Dendritic cell treated with granulocyte-macrophage colony-stimulating factor and Interleukin-4, amounts not matched to agents 40 ng/mL and 50 ng/mL, for 4 days (primary cell): ENCODE measurements around the gene RDM1.
"Not testable (repeated sequence)": the region's sequence is repeated elsewhere in the genome, so short reads cannot be mapped to it uniquely, and the experiment has no call there.

Source experiments
- H3K27ac Mint-ChIP-seq: one replicate; pipeline ENCODE4 v1.8.0; 2022; ENCODE audit warnings: mild to moderate bottlenecking, mixed read lengths
- H3K27me3 Mint-ChIP-seq: one replicate; pipeline ENCODE4 v1.8.0; 2022; ENCODE audit warnings: mild to moderate bottlenecking, mixed read lengths
- H3K36me3 Mint-ChIP-seq: one replicate; pipeline ENCODE4 v1.8.0; 2022; ENCODE audit warnings: low read depth, mixed read lengths
- H3K4me1 Mint-ChIP-seq: one replicate; pipeline ENCODE4 v1.8.0; 2022; ENCODE audit warnings: low read depth, mixed read lengths
- H3K4me3 Mint-ChIP-seq: one replicate; pipeline ENCODE4 v1.8.0; 2022; ENCODE audit warnings: mild to moderate bottlenecking, moderate library complexity, mixed read lengths
- H3K9me3 Mint-ChIP-seq: one replicate; pipeline ENCODE4 v1.8.0; 2022; ENCODE audit warnings: mixed read lengths
- intact Hi-C: fragments of 100-400 bp; cut with micrococcal nuclease; formaldehyde crosslinking; loops from one replicate; pipeline ENCODE4 v1.15.0; 2022

The RDM1 gene

DNA sequence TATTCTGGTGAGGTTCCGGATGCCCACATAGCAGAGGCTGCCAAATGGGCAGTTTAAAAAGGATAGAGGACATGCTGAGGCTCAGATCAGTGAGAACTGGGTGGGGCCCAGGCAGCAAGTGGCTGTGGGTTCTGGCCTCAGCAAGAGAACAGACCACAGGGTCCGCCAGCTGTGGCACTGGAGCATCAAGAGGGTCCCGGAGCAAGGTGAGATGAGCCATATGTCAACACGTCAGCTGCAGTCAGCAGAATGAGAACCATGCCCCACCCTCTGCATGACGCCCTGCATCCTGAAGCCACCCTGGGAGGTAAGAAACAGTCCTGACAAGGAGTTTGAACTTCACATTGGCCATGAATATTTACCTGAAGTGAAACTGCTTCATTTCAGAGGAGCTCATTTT lies 30.3 kb downstream of the RDM1 start:
- no peaks in the 10 kb centered on the region for H3K27me3 Mint-ChIP-seq
- H3K36me3 Mint-ChIP-seq, result no peaks in the 10 kb centered on the region
- no peak overlapping the region for H3K27ac Mint-ChIP-seq
- intact Hi-C loops, result no loop called here
- H3K4me3 Mint-ChIP-seq, result no peak overlapping the region
- no peaks in the 10 kb centered on the region for H3K9me3 Mint-ChIP-seq
- peaks cover 36% of the 10 kb centered on the region for H3K4me1 Mint-ChIP-seq

DNA sequence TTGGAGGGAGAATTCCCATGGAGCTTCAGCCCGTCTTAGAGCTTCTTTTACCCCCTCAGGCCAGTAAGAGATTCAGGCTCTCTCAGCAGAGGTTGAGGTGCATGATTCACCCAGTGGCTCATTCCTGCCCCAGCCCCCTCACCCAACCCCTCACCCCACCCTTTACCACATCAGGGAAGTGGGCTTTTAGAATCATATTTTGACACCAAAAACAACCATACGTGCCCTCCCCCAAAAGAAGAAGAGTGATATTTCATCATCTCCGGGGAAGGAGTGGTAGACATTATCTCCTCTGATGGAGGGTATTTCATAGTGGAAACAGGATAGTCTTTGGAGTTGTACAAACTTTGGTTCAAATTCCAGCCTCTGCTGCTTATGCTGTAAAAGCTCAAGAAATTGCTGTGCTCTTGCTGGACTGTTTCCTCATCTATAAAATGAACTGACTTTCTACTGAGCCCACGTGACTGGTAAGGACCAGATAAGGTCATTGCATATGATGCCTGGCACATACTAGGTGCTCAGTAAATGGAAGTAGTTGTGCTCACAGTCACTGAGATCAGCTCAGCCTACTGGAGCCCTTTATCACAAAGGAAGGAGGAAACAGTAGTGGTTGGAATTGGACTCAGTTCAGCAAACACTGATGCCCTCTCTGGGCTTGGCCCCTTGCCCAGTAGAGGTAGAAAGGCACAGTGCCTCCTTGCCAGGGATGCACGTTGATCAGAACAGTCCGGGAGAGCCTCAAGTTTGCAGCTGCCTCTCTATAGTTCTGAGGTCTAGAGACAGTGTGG lies 32.1 kb downstream of the RDM1 start:
- Mint-ChIP-seq H3K4me3 (no peak overlapping the region), H3K9me3 (no peaks in the 10 kb centered on the region), H3K27ac (no peak overlapping the region), H3K36me3 (no peaks in the 10 kb centered on the region), H3K4me1 (peaks cover 47% of the 10 kb centered on the region), H3K27me3 (no peaks in the 10 kb centered on the region)
- intact Hi-C loops, result no loop called here

DNA sequence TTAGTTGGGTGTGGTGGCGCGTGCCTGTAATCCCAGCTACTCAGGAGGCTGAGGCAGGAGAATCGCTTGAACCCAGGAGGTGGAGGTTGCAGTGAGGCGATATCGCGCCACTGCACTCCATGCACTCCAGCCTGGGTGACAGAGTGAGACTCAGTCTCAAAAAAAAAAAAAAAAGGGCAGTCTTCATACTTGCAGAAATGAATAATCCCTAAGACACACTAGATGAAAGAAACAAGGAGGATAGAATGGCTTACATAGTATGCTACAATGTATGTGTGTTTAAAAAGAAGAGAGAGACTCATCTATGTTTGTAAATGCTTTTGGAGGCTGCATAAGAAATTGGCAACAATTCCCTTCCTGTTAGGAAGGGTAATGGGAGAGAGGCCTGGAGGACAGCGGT lies 32.8 kb downstream of the RDM1 start:
- H3K4me3 Mint-ChIP-seq, H3K27ac Mint-ChIP-seq, intact Hi-C loops, H3K27me3 Mint-ChIP-seq, H3K9me3 Mint-ChIP-seq, H3K36me3 Mint-ChIP-seq: not testable (repeated sequence)
- peaks cover 54% of the 10 kb centered on the region for H3K4me1 Mint-ChIP-seq

DNA sequence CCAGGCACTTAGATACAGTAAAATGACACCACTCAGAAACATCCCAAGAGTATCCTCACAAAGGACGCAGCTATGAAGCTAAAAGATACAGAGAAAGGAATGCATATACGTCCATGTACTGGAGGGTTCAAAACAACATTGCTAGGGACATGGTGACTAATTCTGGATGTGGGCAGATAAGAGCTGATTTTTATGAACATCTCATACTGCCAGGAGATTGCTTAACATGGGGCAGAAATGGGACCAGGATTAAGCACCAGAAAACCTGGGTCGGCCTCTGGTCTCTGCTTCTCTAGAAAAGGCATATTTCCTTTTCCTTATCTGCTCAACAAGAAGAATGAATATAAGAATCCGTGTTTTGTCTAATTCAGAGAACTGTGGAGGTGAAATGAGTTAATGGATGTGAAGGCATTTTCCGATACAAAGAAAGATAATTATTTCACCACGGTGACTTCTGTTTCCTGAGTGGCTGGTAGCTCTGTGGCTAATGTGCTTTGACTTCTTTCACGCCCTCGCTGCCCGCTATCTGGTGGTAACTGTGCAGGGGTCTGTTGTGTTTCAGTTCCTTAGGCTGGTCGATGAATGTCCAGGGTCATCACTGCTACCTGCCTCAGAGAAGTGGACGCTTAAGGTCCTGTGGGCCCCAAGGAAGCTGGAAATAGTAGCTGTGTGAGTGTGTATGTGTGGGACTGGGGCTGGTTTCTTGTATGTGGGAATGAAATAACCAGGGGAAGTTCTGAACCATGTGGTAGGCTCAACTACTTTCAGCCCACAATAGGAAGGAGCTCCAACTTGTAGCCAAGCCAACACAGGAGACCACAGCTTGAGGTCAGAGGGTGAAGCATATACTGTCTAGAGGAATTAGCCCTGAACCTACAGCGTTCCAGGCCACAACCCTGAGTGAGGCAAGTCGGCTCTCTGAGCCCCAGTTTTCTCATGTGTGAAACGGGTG lies 34.7 kb downstream of the RDM1 start:
- intact Hi-C loops, result no loop called here
- Mint-ChIP-seq H3K27ac (peak overlapping the region; percentile 78), H3K9me3 (no peaks in the 10 kb centered on the region), H3K4me3 (no peak overlapping the region), H3K27me3 (no peaks in the 10 kb centered on the region), H3K36me3 (no peaks in the 10 kb centered on the region), H3K4me1 (peaks cover 67% of the 10 kb centered on the region)

DNA sequence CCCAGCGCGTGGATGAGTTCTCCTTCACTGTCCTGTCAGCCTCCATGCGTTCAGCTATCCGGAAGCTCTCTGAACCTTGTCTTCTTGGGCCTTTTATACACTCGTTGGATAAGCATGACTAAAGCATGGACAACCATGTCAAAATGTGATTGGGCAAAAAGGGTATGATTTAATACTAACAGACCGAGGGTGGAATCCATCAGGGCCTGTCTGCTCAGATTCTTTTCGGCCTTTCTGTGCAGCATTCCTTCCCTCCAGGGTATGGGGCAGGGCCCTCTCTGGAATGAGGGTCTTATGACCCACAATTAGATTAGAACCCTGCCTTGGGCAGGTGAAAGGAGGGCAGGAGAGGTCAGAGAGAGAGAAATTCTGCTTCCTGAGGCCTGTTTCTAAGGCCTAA lies 36.4 kb downstream of the RDM1 start:
- no peaks in the 10 kb centered on the region for H3K9me3 Mint-ChIP-seq
- intact Hi-C loops, result no loop called here

DNA sequence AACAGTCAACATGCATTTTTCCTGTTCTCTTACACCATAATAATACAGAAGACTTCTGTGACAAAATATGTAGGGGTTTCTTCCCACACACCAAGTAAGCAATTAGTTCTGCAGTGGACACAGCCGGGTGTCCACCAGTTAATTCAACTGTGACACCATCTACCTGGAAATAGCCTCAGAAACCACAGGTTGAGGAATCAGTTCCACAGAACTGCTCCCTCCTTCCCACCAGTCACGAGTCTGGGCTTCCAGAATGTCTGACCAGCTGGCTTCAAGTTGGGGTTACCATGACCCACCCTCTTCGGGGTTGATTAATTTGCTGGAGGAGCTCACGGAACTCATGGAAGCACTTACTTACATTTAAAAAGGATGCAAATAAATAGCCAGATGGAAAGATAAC lies 36.8 kb downstream of the RDM1 start:
- Mint-ChIP-seq H3K36me3 (no peaks in the 10 kb centered on the region), H3K9me3 (no peaks in the 10 kb centered on the region), H3K27ac (peak overlapping the region; percentile 90), H3K4me3 (no peak overlapping the region), H3K27me3 (no peaks in the 10 kb centered on the region), H3K4me1 (peaks cover 69% of the 10 kb centered on the region)
- intact Hi-C loops, result no loop called here

More for the DNA sequence above, 36.4 kb downstream of the RDM1 start:
- Mint-ChIP-seq H3K4me1 (peaks cover 73% of the 10 kb centered on the region), H3K36me3 (no peaks in the 10 kb centered on the region), H3K4me3 (no peak overlapping the region), H3K27me3 (no peaks in the 10 kb centered on the region), H3K27ac (peak overlapping the region; percentile 90)

DNA sequence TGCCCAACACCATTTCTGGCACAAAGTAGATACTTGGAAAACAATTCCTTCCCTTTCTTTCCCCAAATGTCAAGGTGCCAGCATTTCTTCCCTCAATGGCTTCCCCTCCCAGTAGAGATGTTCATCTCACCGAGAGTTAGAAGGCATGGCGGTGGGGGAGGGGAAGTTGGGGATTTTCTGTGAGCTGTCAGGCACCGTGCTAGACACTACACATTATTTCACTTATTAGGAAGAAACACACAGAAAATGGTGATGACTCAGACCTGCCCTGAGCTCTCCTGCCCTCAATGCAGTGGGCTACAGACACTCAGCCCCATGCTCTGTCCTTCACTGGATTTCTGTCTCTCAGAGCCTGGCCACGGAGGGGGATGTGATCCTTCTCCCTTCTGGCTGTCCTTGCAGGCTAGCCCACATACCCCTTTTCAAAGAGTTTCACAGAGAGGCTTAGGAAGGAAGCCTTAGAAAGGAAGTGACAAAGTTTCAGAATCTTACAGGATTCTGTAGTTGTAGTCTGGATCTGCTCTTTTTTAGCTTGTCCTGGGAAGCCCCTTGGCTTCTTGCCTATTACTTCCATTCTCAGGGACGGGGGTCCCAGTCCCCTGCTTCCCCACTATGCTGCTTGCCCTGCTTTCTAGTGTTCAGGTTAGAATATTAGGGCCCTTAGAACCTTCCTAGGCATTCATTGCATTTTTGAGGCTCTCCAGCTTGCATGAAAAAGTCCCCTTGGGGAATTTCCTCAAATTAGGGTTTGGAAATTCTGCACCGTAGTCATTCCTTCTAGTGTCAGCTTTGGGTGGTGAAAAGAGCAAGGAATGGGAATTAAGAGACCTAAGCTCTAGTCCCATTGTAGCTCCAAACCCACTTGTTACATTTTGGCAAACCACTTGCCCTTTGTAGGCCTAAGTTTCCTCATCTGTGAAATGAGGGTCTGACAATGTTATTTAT lies 38.2 kb downstream of the RDM1 start:
- Mint-ChIP-seq H3K4me1 (peaks cover 58% of the 10 kb centered on the region), H3K36me3 (no peaks in the 10 kb centered on the region), H3K27me3 (no peaks in the 10 kb centered on the region), H3K4me3 (no peak overlapping the region), H3K27ac (peak overlapping the region; percentile 90), H3K9me3 (no peaks in the 10 kb centered on the region)
- intact Hi-C loops, result no loop called here

DNA sequence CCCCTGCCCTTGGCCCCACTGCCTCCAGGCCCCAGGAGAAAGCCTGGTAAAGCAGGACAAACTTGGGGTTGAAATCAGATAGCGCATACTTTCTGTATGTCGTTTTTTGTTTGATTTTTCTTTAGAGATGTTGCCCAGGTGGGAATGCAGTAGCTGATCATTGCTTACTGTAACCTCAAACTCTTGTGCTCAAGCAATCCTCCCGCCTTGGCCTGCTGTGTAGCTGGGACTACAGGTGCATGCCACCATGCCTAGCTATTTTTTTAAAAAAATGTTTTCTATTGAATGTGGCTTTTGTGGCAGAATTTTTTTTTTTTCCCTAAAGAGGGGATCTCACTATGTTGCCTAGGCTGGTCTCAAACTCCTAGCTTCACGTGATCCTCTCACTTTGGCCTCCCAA lies 39.3 kb downstream of the RDM1 start:
- intact Hi-C loops, result no loop called here
- Mint-ChIP-seq H3K27ac (no peak overlapping the region), H3K4me1 (peaks cover 53% of the 10 kb centered on the region), H3K27me3 (no peaks in the 10 kb centered on the region), H3K36me3 (no peaks in the 10 kb centered on the region), H3K4me3 (no peak overlapping the region), H3K9me3 (no peaks in the 10 kb centered on the region)

DNA sequence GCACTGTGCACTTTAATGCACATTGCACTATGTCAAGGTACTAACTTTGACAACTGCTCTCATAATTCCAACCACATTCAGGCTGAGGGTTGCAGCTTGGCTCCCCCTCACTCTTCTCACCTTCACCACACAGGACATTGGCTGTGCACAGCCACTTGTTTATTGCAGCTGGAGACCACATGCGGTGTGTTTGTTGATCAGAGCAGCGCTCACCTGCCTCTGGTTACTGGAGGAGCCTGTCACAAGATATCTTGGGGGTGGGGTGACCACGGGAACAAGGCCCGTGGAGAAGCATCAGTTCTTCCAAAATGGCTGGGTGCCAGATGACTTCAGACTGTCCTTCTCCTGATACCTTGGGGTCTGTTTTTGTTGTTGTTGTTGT lies 39.8 kb downstream of the RDM1 start:
- Mint-ChIP-seq H3K4me3 (no peak overlapping the region), H3K4me1 (peaks cover 48% of the 10 kb centered on the region), H3K27me3 (no peaks in the 10 kb centered on the region), H3K36me3 (no peaks in the 10 kb centered on the region), H3K9me3 (no peaks in the 10 kb centered on the region), H3K27ac (no peak overlapping the region)
- intact Hi-C loops, result no loop called here

DNA sequence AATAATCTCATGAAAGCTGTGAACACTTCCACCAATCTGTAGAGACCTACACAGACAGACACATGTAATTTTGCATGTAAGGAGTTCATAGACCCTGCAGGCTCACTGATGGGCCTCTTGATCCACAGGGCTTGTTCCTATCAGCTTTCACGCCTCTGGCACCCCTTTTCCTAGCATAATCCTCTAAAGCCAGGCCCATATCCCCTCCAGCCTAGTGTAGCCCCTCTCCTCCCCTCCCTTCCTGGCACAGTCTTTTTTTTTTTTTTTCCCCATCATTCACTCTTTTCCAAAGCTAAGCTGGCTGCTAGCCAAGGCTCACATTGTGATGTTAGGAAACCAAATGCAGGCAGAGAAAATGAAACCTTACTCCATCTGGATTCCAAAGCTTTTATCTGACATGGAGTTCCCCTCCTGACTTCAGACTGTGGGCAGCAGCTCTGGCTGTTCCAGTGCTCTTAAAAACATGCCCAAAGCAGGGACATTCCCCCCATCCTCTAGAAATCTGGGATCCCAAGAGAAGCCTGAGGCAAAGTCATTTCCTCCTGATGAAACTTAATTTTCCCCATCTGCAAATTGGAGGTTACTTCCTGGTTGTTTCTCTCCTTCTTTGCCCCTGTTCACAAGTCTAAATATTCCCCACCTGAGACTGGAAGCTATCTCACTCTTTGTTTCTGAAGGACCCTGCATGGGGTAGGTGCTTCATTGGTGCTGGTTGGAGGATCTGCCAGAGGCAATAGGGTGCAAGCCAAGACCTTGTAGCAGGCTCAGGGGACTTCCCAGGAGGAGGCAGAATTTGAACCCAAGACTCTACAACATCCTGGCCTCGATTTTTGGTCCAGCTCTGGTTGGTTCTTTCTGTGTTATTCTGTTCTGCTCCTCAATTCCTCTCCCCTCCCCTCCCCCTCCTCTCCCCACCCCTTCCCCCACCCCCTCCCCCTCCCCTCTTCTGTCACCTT lies 40.5 kb downstream of the RDM1 start:
- Mint-ChIP-seq H3K36me3 (no peaks in the 10 kb centered on the region), H3K27ac (peak overlapping the region; percentile 58), H3K4me3 (no peak overlapping the region), H3K9me3 (no peaks in the 10 kb centered on the region), H3K27me3 (no peaks in the 10 kb centered on the region), H3K4me1 (peaks cover 42% of the 10 kb centered on the region)
- intact Hi-C loops, result no loop called here

DNA sequence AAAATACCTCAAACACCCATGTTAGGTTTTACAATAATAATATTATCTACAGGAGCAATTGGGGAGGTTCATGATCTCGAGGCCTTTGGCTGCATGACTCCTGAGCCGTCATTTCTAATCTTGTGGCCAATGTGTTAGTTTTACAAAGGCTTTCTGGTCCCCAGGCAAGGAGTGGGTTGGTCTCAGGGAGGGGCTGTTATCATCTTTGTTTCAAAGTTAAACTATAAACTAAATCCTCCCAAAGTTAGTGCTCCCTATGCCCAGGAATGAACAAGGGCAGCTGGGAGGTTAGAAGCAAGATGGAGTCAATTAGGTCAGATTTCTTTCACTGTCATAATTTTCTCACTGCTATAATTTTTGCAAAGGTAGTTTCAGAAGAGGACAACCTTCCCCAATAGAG lies 41.3 kb downstream of the RDM1 start:
- Mint-ChIP-seq H3K27me3 (no peaks in the 10 kb centered on the region), H3K4me1 (peaks cover 40% of the 10 kb centered on the region), H3K36me3 (no peaks in the 10 kb centered on the region), H3K9me3 (no peaks in the 10 kb centered on the region), H3K27ac (no peak overlapping the region), H3K4me3 (no peak overlapping the region)
- intact Hi-C loops, result no loop called here

DNA sequence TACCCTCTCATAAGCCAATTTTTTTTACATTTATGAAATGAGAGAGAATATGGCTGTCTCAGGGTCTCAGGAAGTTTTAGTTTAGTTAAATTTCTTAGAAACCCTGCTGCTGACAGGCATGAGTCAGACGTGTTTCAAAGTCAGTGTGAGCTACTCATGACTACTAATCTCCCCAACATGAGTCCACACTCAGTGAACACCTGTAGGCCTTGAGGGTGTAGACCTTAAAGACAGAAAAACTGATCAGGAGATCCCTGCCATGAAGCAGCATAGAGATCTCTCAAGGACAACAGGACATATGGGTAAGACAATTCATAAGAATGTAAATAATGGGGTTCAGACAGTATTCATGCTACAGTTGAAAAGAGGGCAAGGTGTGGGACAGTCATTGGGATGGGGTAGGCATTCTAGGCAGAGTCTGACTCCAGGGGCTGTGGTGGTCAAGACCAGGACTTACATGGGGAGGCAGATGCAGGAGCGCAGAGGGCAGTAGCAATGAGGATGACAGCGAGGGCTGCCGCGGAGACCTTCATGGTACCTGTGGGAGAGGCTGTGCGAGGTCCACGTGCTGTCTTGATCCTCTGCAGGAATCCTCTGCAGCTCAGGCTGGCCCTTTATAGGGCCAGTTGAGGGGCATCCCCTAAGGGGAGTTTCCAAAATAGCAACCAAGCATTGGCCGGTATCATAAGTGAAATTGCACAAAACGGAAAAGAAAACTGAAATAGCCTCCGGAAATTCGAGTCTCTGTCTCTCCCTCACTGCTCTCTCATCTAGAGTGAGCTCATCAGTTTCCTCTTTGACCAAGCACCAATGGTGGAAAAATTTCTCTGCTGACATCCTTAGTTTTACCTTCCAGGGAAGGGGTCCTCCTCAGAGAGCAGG lies 50.6 kb downstream of the RDM1 start, which contains the start of gene CCL5:
Gene CCL5 (minus strand): TSS at position 588 of the 882 bp plus-strand sequence.
- no peaks in the 10 kb centered on the region for H3K9me3 Mint-ChIP-seq
- intact Hi-C loops, result no loop called here
- peaks cover 2% of the 10 kb centered on the region for H3K27me3 Mint-ChIP-seq
- no peaks in the 10 kb centered on the region for H3K36me3 Mint-ChIP-seq
- H3K27ac Mint-ChIP-seq, result no peak within 1 kb of the TSS
- peaks cover 32% of the 10 kb centered on the region for H3K4me1 Mint-ChIP-seq
- no peak within 1 kb of the TSS for H3K4me3 Mint-ChIP-seq
